Mesothelial cell of epicardium (in vitro differentiated cells): ENCODE data around the gene FBXO45. TPM values are rescaled to one million over a fixed set of nuclear protein-coding genes. Genes with fewer than 3 reads are reported as not detected.

ENCODE experiments used
- DNase-seq, 2 experiments: peaks; one replicate each; pipeline ENCODE4 v3.0.0; 2021; ENCODE audit warnings: low spot score in 2 of 2; ENCODE audit not compliant: unreplicated experiment in 2 of 2
- H3K27ac Mint-ChIP-seq: 2 replicates; pipeline ENCODE4 v1.8.0; 2021; ENCODE audit warnings: mixed read lengths
- H3K27me3 Mint-ChIP-seq: 2 replicates; pipeline ENCODE4 v1.8.0; 2021; ENCODE audit warnings: low read depth, mixed read lengths
- H3K36me3 Mint-ChIP-seq: 2 replicates; pipeline ENCODE4 v1.8.0; 2021; ENCODE audit warnings: mixed read lengths
- H3K4me1 Mint-ChIP-seq: 2 replicates; pipeline ENCODE4 v1.8.0; 2021; ENCODE audit warnings: mixed read lengths
- H3K4me3 Mint-ChIP-seq: 2 replicates; pipeline ENCODE4 v1.8.0; 2021; ENCODE audit warnings: mild to moderate bottlenecking, moderate library complexity, mixed read lengths
- H3K9me3 Mint-ChIP-seq: 2 replicates; pipeline ENCODE4 v1.8.0; 2021; ENCODE audit warnings: mixed read lengths
- total RNA-seq: library from RNA; stranded (reverse); gene quantifications from 3 replicates; pipeline ENCODE4 v1.2.1, GENCODE V29; 2021
- TF ChIP-seq, protein P1 (sequence below): fragments of 200-600 bp; sonication (generic); IDR thresholded peaks from one replicate; pipeline ENCODE4 v1.5.0; 2021; ENCODE audit warnings: antibody characterized with exemption; ENCODE audit not compliant: unreplicated experiment

The FBXO45 gene
- total RNA-seq, 1 donor from 2014 or later: 9.1 TPM

DNA sequence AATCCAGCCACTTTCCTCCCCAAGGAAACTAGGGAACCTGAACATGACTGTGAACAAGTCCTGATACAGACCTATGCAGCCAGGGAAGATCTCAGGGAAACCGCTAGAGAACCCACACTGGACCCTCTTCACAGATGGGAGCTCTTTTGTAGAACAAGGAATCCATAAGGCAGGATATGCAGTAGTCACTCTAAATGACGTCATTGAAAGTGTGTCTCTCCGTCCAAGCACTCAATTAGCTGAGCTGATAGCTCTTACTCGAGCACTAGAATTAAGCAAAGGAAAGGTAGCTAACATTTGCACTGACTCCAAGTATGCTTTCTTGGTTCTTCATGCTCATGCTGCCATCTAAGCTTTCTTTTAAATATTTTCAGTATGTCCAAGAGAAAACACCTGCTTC, 43.3 kb upstream of the FBXO45 start:
- Mint-ChIP-seq H3K9me3 (peaks cover 31% of the 10 kb centered on the region), H3K4me3 (no peak overlapping the region), H3K36me3 (peaks cover 5% of the 10 kb centered on the region), H3K4me1 (no peaks in the 10 kb centered on the region), H3K27ac (no peak overlapping the region), H3K27me3 (peaks cover 6% of the 10 kb centered on the region)
- TF ChIP-seq, protein P1, sequence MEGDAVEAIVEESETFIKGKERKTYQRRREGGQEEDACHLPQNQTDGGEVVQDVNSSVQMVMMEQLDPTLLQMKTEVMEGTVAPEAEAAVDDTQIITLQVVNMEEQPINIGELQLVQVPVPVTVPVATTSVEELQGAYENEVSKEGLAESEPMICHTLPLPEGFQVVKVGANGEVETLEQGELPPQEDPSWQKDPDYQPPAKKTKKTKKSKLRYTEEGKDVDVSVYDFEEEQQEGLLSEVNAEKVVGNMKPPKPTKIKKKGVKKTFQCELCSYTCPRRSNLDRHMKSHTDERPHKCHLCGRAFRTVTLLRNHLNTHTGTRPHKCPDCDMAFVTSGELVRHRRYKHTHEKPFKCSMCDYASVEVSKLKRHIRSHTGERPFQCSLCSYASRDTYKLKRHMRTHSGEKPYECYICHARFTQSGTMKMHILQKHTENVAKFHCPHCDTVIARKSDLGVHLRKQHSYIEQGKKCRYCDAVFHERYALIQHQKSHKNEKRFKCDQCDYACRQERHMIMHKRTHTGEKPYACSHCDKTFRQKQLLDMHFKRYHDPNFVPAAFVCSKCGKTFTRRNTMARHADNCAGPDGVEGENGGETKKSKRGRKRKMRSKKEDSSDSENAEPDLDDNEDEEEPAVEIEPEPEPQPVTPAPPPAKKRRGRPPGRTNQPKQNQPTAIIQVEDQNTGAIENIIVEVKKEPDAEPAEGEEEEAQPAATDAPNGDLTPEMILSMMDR: no peak
- DNase-seq: no peak

DNA sequence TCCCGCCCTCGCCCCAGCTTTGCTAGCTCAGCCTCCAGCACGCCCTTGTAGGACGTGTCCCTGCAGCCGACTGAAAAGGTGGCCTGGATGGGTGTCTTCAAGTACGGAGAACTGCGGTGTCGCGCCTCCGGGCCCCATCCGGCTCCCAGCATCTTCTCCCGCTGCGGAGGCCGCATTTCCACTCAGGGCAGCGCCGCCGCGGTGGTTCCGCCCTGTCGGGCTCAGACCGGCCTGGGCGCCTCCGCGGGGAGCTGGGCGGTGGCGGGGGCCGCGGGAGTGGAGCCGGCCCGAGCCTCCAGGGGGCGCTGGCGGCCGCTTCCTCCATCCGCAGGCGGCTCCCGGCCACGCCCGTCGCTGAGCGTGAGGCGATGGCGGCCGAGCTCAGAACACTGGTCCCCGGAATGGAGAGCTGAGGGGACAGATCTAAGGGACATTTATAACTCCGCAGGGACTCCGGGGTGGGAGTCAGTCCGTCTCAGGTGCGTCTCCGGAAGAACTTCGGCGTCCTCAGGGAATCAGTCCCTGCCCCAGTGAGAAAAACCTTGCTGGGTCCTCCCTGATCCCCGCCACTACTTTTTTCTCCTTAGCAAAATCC, 39.7 kb upstream of the FBXO45 start:
- Mint-ChIP-seq H3K36me3 (peaks cover 3% of the 10 kb centered on the region), H3K4me3 (peak overlapping the region; percentile 53), H3K27me3 (peaks cover 13% of the 10 kb centered on the region), H3K4me1 (no peaks in the 10 kb centered on the region), H3K9me3 (peaks cover 31% of the 10 kb centered on the region), H3K27ac (no peak overlapping the region)
- peak; percentile 56 to 84 for DNase-seq
- TF ChIP-seq, protein P1: peak; percentile 78

GRCh38 chr3:196531418-196531817, 37.0 kb upstream of the FBXO45 start:
- Mint-ChIP-seq H3K9me3 (peaks cover 23% of the 10 kb centered on the region), H3K4me3 (no peak overlapping the region), H3K27me3 (peaks cover 12% of the 10 kb centered on the region), H3K27ac (no peak overlapping the region), H3K36me3 (peaks cover 3% of the 10 kb centered on the region), H3K4me1 (no peaks in the 10 kb centered on the region)
- no peak for DNase-seq
- TF ChIP-seq, protein P1: no peak

DNA sequence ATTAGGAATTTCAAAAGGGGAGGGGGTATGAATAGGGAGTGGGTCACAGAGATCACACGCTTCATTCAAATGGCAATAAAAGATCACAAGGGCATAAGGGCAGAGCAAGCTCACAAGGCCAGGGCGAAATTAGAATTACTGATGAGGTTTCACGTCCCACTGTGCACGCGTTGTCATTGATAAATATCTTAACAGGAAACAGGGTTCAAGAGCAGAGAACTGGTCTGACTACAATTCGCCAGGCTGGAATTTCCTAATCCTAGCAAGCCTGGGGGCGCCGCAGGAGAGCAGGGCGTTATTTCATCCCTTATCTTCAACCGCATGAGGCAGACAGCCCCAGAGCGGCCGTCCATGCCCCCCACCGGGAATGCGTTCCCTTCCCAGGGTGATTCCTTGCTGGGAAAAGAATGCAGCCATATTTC, 35.2 kb upstream of the FBXO45 start:
- peaks cover 8% of the 10 kb centered on the region for H3K27me3 Mint-ChIP-seq
- no peak for DNase-seq
- no peak overlapping the region for H3K4me3 Mint-ChIP-seq
- H3K27ac Mint-ChIP-seq: no peak overlapping the region
- H3K4me1 Mint-ChIP-seq: no peaks in the 10 kb centered on the region
- peaks cover 3% of the 10 kb centered on the region for H3K36me3 Mint-ChIP-seq
- TF ChIP-seq, protein P1: no peak
- peaks cover 23% of the 10 kb centered on the region for H3K9me3 Mint-ChIP-seq

- no peak for DNase-seq
- H3K4me3 Mint-ChIP-seq: no peak overlapping the region
- no peaks in the 10 kb centered on the region for H3K4me1 Mint-ChIP-seq
- H3K27ac Mint-ChIP-seq: no peak overlapping the region
- TF ChIP-seq, protein P1: peak; percentile 76
- H3K9me3 Mint-ChIP-seq: peaks cover 6% of the 10 kb centered on the region
- no peaks in the 10 kb centered on the region for H3K36me3 Mint-ChIP-seq
- peaks cover 5% of the 10 kb centered on the region for H3K27me3 Mint-ChIP-seq
Observed at GRCh38 chr3:196537319-196537984, 31.0 kb upstream of the FBXO45 start.
